HepG2 (cell line): Measurements from ENCODE around the gene SERPINA9.

ENCODE experiments used
- CENPT ChIP-seq: sonication (generic); formaldehyde crosslinking; IDR thresholded peaks from 2 replicates; pipeline ENCODE4 v1.8.0; 2022; ENCODE audit warnings: low read depth, mild to moderate bottlenecking, moderate library complexity, missing genetic modification reagents
- CTCF ChIP-seq: sonication (generic); formaldehyde crosslinking; IDR thresholded peaks from 2 replicates; pipeline ENCODE4 v1.5.0; 2020; ENCODE audit warnings: mild to moderate bottlenecking, missing genetic modification reagents, moderate library complexity
- EP300 ChIP-seq, 3 experiments: sonication (generic) in 1 of 3; formaldehyde crosslinking in 1 of 3; IDR thresholded peaks; 2 replicates each; pipeline versions ENCODE4 v1.5.1 to v1.6.1; 2011 to 2020; ENCODE audit warnings: low read depth in 2 of 3, low read length in 2 of 3, borderline replicate concordance in 1 of 3, improper control_type of control experiment in 1 of 3, mild to moderate bottlenecking in 1 of 3, missing genetic modification reagents in 1 of 3, moderate library complexity in 1 of 3
- SRF ChIP-seq: IDR thresholded peaks from 2 replicates; pipeline ENCODE4 v1.6.1; 2011; ENCODE audit warnings: mild to moderate bottlenecking, low read depth, low read length, moderate library complexity
- TRIM24 ChIP-seq: sonication (generic); formaldehyde crosslinking; IDR thresholded peaks from 2 replicates; pipeline ENCODE4 v1.8.0; 2022; ENCODE audit warnings: mild to moderate bottlenecking, missing genetic modification reagents
- ZNF292 ChIP-seq: sonication (generic); formaldehyde crosslinking; IDR thresholded peaks from 2 replicates; pipeline ENCODE4 v1.8.1; 2022; ENCODE audit warnings: mild to moderate bottlenecking, low read depth, missing genetic modification reagents, borderline replicate concordance
- ZNF563 ChIP-seq: sonication (generic); formaldehyde crosslinking; IDR thresholded peaks from 2 replicates; pipeline ENCODE4 v1.8.0; 2022; ENCODE audit warnings: mild to moderate bottlenecking, moderate library complexity, missing genetic modification reagents
- ZNF576 ChIP-seq: sonication (generic); formaldehyde crosslinking; IDR thresholded peaks from 2 replicates; pipeline ENCODE4 v1.4.0; 2020; ENCODE audit warnings: mild to moderate bottlenecking, missing genetic modification reagents
- ZNF75D ChIP-seq: sonication (generic); formaldehyde crosslinking; IDR thresholded peaks from 2 replicates; pipeline ENCODE4 v1.8.1; 2023; ENCODE audit warnings: missing genetic modification reagents, mild to moderate bottlenecking, borderline replicate concordance

GRCh38 chr14:94466706-94467370 lies 9.2 kb downstream of the SERPINA9 start:
- no peak for TF ChIP-seq ZNF75D
- TF ChIP-seq ZNF576 = no peak
- TF ChIP-seq ZNF292 (CRISPR knock-in tag) = no peak
- no peak for TF ChIP-seq CENPT (CRISPR knock-in tag)
- TF ChIP-seq SRF = no peak
- TF ChIP-seq EP300 (IDR thresholded peaks at IDR 0.05; ENCODE audit: low read depth in 2 of 2, low read length in 2 of 2) = no peak
- TF ChIP-seq EP300 (CRISPR knock-in tag; IDR thresholded peaks at IDR 0.05; ENCODE audit: borderline replicate concordance) = no peak
- TF ChIP-seq CTCF (CRISPR knock-in tag) = no peak
- no peak for TF ChIP-seq ZNF563
- TF ChIP-seq TRIM24 = no peak
